GM12878 (cell line): ENCODE measurements around the gene IRX5.

ENCODE experiments used
- BHLHE40 ChIP-seq, 2 experiments: fragments of 450-650 bp in 1 of 2; IDR thresholded peaks; 2 replicates each; pipeline ENCODE4 v1.6.1; 2011 to 2017; ENCODE audit warnings: low read depth in 2 of 2, borderline replicate concordance in 1 of 2, improper control_type of control experiment in 1 of 2, low read length in 1 of 2, mild to moderate bottlenecking in 1 of 2
- CTCF ChIP-seq, 3 experiments: IDR thresholded peaks in 2 of 3; conservative IDR thresholded peaks in 1 of 3; 2 replicates each; pipeline ENCODE4 v1.5.1; 2011; ENCODE audit warnings: low read depth in 3 of 3, low read length in 3 of 3, mild to moderate bottlenecking in 3 of 3, control low read depth in 2 of 3, moderate library complexity in 2 of 3, inconsistent platforms in 1 of 3, mixed read lengths in 1 of 3; ENCODE audit not compliant: control insufficient read depth in 2 of 3, insufficient read depth in 1 of 3; ENCODE audit errors: extremely low read depth in 1 of 3
- EP300 ChIP-seq, 2 experiments: fragments of 150-350 bp in 1 of 2; IDR thresholded peaks; 2 replicates each; pipeline ENCODE4 v1.6.1; 2011 to 2012; ENCODE audit warnings: low read depth in 2 of 2, low read length in 2 of 2, borderline replicate concordance in 1 of 2, improper control_type of control experiment in 1 of 2, inconsistent platforms in 1 of 2; ENCODE audit not compliant: control insufficient read depth in 1 of 2
- ESRRA ChIP-seq: IDR thresholded peaks from 2 replicates; pipeline ENCODE4 v1.6.1; 2012; ENCODE audit warnings: mild to moderate bottlenecking, low read length, improper control_type of control experiment
- EZH2 ChIP-seq: IDR thresholded peaks from 2 replicates; pipeline ENCODE4 v1.6.1; 2012; ENCODE audit warnings: low read depth, mild to moderate bottlenecking, control low read depth, inconsistent platforms, low read length, borderline replicate concordance; ENCODE audit not compliant: control insufficient read depth
- POLR2A ChIP-seq: IDR thresholded peaks from 2 replicates; pipeline ENCODE4 v1.6.1; 2011; ENCODE audit warnings: low read depth, mild to moderate bottlenecking, low read length
- POLR2AphosphoS5 ChIP-seq: IDR thresholded peaks from 2 replicates; pipeline ENCODE4 v1.6.1; 2011; ENCODE audit warnings: mild to moderate bottlenecking, low read length, inconsistent platforms
- YY1 ChIP-seq: IDR thresholded peaks from 2 replicates; pipeline ENCODE4 v1.6.1; 2011; ENCODE audit warnings: low read depth, mild to moderate bottlenecking, low read length

GRCh38 chr16:54945063-54945462, 14.4 kb downstream of the IRX5 start:
- no peak for TF ChIP-seq CTCF (IDR thresholded peaks at IDR 0.05 in 2 of 3, conservative IDR thresholded peaks at IDR 0.05 in 1 of 3; ENCODE audit: control insufficient read depth in 2 of 3, extremely low read depth in 1 of 3, insufficient read depth in 1 of 3, low read depth in 3 of 3, low read length in 3 of 3)
- no peak for TF ChIP-seq POLR2A
- no peak for TF ChIP-seq ESRRA
- no peak for TF ChIP-seq POLR2AphosphoS5
- no peak for TF ChIP-seq EZH2
- no peak for TF ChIP-seq BHLHE40 (IDR thresholded peaks at IDR 0.05; ENCODE audit: borderline replicate concordance in 1 of 2, low read depth in 2 of 2, low read length in 1 of 2)
- no peak for TF ChIP-seq YY1
- no peak for TF ChIP-seq EP300 (IDR thresholded peaks at IDR 0.05; ENCODE audit: borderline replicate concordance in 1 of 2, control insufficient read depth in 1 of 2, low read depth in 2 of 2, low read length in 2 of 2)
